T-cell (primary cell): ENCODE measurements around the gene KSR2. TPM values are rescaled to one million over a fixed set of nuclear protein-coding genes. Genes with fewer than 3 reads are reported as not detected.

ENCODE experiments used
- ATAC-seq, 4 experiments: fragments of 200-7000 bp in 3 of 4; fragments of 150-1000 bp in 1 of 4; cut with Tn5 transposase; replicated peaks in 1 of 4; 1 replicate in 3 of 4; 2 replicates in 1 of 4; pipeline ENCODE4 v1.10.0; 2021; ENCODE audit warnings: moderate library complexity in 3 of 4, mild to moderate bottlenecking in 2 of 4, moderate number of reproducible peaks in 1 of 4
- CTCF ChIA-PET, 2 donors: fragments of 300-600 bp; sonication (Branson Sonifier 250); formaldehyde crosslinking; loops; one replicate each; lab custom pipeline; 2022; ENCODE audit warnings: antibody characterized with exemption in 2 of 2; lab: Charles Lee
- POLR2A ChIA-PET, 2 donors: fragments of 300-600 bp; sonication (Branson Sonifier 250); formaldehyde crosslinking; loops; one replicate each; lab custom pipeline; 2022; ENCODE audit warnings: antibody characterized with exemption in 2 of 2; lab: Charles Lee
- DNase-seq, 35 experiments: peaks; one replicate each; pipeline versions ENCODE4 v3.0.0 to v3.0.0-alpha.2; 2013 to 2023
- H3K27ac ChIP-seq: one replicate; pipeline ENCODE4 v1.5.1; 2013; ENCODE audit warnings: low read length
- H3K27me3 ChIP-seq, 2 experiments: replicated peaks in 1 of 2; 1 replicate in 1 of 2; 2 replicates in 1 of 2; pipeline versions ENCODE4 v1.6.1 to v1.7.0; 2013; ENCODE audit warnings: low read length in 1 of 2, mixed read lengths in 1 of 2; ENCODE audit not compliant: control insufficient read depth in 2 of 2, insufficient read depth in 2 of 2; ENCODE audit errors: extremely low read depth in 1 of 2
- H3K36me3 ChIP-seq, 2 donors: 1 replicate in 1 of 2; 2 replicates in 1 of 2; pipeline versions ENCODE4 v1.6.1 to v1.7.0; 2013; ENCODE audit warnings: low read length in 1 of 2; ENCODE audit not compliant: control insufficient read depth in 2 of 2, insufficient read depth in 1 of 2; ENCODE audit errors: extremely low read depth in 1 of 2
- H3K4me1 ChIP-seq, 2 experiments: 1 replicate in 1 of 2; 2 replicates in 1 of 2; pipeline versions ENCODE4 v1.6.1 to v1.7.0; 2013; ENCODE audit warnings: low read length in 2 of 2, mixed read lengths in 1 of 2; ENCODE audit not compliant: insufficient read depth in 2 of 2, control insufficient read depth in 1 of 2; ENCODE audit errors: extremely low read depth in 1 of 2
- H3K4me3 ChIP-seq, 2 donors: 1 replicate in 1 of 2; 2 replicates in 1 of 2; pipeline versions ENCODE4 v1.5.1 to v1.7.0; 2013; ENCODE audit warnings: mild to moderate bottlenecking in 2 of 2, low read length in 1 of 2, moderate library complexity in 1 of 2; ENCODE audit not compliant: control insufficient read depth in 1 of 2; ENCODE audit errors: extremely low read depth in 1 of 2
- H3K9me3 ChIP-seq: 2 replicates; pipeline ENCODE4 v1.7.0; 2013
- H3K27ac Mint-ChIP-seq, 2 donors: one replicate each; pipeline ENCODE4 v1.8.0; 2020 to 2021; ENCODE audit warnings: mild to moderate bottlenecking in 2 of 2, mixed read lengths in 2 of 2
- H3K27me3 Mint-ChIP-seq, 2 donors: one replicate each; pipeline ENCODE4 v1.8.0; 2021 to 2022; ENCODE audit warnings: mixed read lengths in 2 of 2
- H3K36me3 Mint-ChIP-seq: one replicate; pipeline ENCODE4 v1.8.0; 2021; ENCODE audit warnings: mixed read lengths
- H3K4me1 Mint-ChIP-seq, 3 donors: one replicate each; pipeline ENCODE4 v1.8.0; 2020 to 2022; ENCODE audit warnings: mixed read lengths in 3 of 3, mild to moderate bottlenecking in 1 of 3
- H3K4me3 Mint-ChIP-seq, 3 donors: one replicate each; pipeline ENCODE4 v1.8.0; 2020 to 2022; ENCODE audit warnings: mild to moderate bottlenecking in 3 of 3, mixed read lengths in 3 of 3, moderate library complexity in 3 of 3
- H3K9me3 Mint-ChIP-seq, 3 donors: one replicate each; pipeline ENCODE4 v1.8.0; 2020 to 2022; ENCODE audit warnings: mixed read lengths in 3 of 3
- WGBS: methylation state at CpG from one replicate; pipeline ENCODE4 v1.1.5; 2013; ENCODE audit warnings: missing lambda C conversion rate; ENCODE audit not compliant: insufficient coverage; 5-methylcytosine and 5-hydroxymethylcytosine counted together
- total RNA-seq, 35 experiments: library from RNA in 6 of 35; stranded (reverse) in 6 of 35; fragments of 120-200 nt in 1 of 35; gene quantifications; one replicate each; pipeline versions ENCODE4 v1.2.1 to v1.2.4 and lab custom pipeline; 2013 to 2026

KSR2 gene
- total RNA-seq, 5 donors from 2014 or later (not counting 1 experiment from before 2014, with no cell fraction given), result 0.03 to 0.10 (median 0.06) TPM

DNA sequence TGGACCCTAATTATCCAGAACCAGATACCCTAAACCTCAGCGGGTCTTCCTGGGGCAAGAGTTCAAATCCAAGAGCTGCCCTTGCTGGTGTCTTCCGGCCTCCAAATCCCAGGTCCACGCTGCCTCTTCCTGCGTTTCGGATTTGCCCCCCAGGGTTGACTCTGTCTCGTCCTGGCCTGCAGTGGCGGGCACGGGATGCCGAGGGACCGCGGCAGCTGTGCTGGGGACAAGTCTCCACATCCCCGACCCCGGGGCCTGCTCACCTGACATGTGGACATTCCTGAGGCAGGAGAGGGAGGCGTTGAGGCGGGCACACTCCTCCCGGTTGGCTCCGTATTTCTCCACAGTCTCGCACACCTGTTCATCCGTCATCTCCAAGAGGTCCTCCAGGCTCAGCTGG is 113.6 kb downstream of the KSR2 start:
- no peaks in the 10 kb centered on the region for H3K4me1 ChIP-seq
- H3K4me3 Mint-ChIP-seq, result no peak overlapping the region
- H3K4me1 Mint-ChIP-seq, result peaks cover 0 to 1% (median 0%) of the 10 kb centered on the region in 3 donors
- H3K27me3 ChIP-seq, result peaks cover 2 to 5% of the 10 kb centered on the region in 2 experiments
- no peak overlapping the region for H3K27ac Mint-ChIP-seq
- no peaks in the 10 kb centered on the region for H3K9me3 ChIP-seq
- H3K27ac ChIP-seq, result no peak overlapping the region
- ChIA-PET CTCF (interaction anchor here in 1 of 2 donors (0.7 kb wide), 1 partner anchor 1713 kb away, joined by 3 read pairs; no protein-coding TSS in a partner anchor), POLR2A (no interaction called here)
- ATAC-seq (no peak), DNase-seq (no peak)
- H3K9me3 Mint-ChIP-seq, result peaks cover 0 to 5% (median 4%) of the 10 kb centered on the region in 3 donors
- H3K36me3 ChIP-seq, result no peaks in the 10 kb centered on the region
- 89% methylated on average over 18 of the region's 19 CpGs for WGBS
- peaks cover 1 to 9% of the 10 kb centered on the region in 2 donors for H3K27me3 Mint-ChIP-seq
- H3K4me3 ChIP-seq, result no peak overlapping the region
- no peaks in the 10 kb centered on the region for H3K36me3 Mint-ChIP-seq

DNA sequence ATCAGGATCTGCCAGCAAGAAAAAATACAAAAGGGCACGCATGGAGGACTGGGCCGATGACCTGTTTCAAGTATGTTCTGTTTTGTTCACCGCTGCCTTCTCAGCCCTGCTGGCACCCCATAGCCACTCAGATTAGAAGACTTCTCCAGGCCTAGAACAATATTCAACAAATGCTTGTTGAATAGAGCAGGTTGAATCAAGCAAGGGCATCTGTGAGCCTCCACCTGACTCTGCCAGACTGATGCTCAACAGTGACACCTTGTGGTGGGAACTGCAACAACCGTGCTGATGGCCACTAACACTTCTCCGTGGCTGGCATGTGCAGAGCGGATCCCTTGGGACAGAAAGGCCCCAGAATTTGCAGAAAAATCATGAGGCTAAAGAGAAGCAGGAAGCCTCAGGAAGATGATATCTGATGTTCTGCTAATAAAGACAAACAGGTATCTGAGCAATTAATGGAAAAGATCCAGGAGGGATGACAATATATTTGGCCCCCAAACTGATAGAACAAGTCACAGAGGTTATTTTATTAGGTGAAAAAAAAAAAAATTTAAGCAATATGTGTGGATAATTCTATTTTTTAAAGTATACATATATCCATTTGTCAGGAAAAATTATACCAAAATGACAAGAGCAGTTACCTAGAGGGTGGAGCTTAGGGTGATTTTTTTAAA is 114.3 kb downstream of the KSR2 start:
- Mint-ChIP-seq H3K4me1 (peaks cover 0 to 1% (median 0%) of the 10 kb centered on the region in 3 donors), H3K27me3 (peaks cover 6 to 14% of the 10 kb centered on the region in 2 donors), H3K9me3 (peaks cover 0 to 5% (median 4%) of the 10 kb centered on the region in 3 donors), H3K27ac (no peak overlapping the region), H3K4me3 (no peak overlapping the region), H3K36me3 (no peaks in the 10 kb centered on the region)
- H3K4me1 ChIP-seq, result no peaks in the 10 kb centered on the region
- POLR2A ChIA-PET, result no interaction called here
- no peak overlapping the region for H3K27ac ChIP-seq
- H3K9me3 ChIP-seq, result no peaks in the 10 kb centered on the region
- WGBS, result 64% methylated on average over 6 of the region's 6 CpGs
- CTCF ChIA-PET, result interaction anchor here in 1 of 2 donors (0.7 kb wide), 1 partner anchor 1712 kb away, joined by 3 read pairs; no protein-coding TSS in a partner anchor
- H3K4me3 ChIP-seq, result no peak overlapping the region
- DNase-seq (peak in 12 of 35 experiments; percentile 7 to 53 (median 12)), ATAC-seq (no peak)
- no peaks in the 10 kb centered on the region for H3K36me3 ChIP-seq
- H3K27me3 ChIP-seq, result peaks cover 2 to 3% of the 10 kb centered on the region in 2 experiments

DNA sequence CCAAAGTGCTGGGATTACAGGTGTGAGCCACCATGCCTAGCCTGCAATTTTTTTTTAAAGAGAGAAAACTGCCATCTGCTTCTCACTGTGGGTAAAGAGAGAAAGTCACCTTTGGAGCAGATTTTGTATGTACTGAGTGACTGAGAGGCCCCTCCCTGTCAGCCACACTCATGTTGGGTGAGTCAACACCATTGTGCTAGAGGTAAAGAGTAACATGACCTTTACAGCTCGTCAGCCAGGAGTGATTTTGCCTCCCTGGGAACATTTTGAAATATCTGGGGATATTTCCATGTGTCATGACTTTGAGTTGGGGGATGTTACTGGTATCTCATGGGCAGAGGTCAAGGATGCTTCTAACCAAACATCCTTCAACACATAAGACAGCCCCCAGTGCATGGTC is 115.2 kb downstream of the KSR2 start:
- H3K4me1 ChIP-seq, result no peaks in the 10 kb centered on the region
- ATAC-seq (no peak), DNase-seq (no peak)
- no peak overlapping the region for H3K4me3 Mint-ChIP-seq
- no peak overlapping the region for H3K27ac ChIP-seq
- H3K4me3 ChIP-seq, result no peak overlapping the region
- peaks cover 0 to 1% (median 0%) of the 10 kb centered on the region in 3 donors for H3K4me1 Mint-ChIP-seq
- no peak overlapping the region for H3K27ac Mint-ChIP-seq
- peaks cover 0 to 5% (median 4%) of the 10 kb centered on the region in 3 donors for H3K9me3 Mint-ChIP-seq
- peaks cover 2 to 3% of the 10 kb centered on the region in 2 experiments for H3K27me3 ChIP-seq
- no peaks in the 10 kb centered on the region for H3K36me3 ChIP-seq
- peaks cover 12 to 21% of the 10 kb centered on the region in 2 donors for H3K27me3 Mint-ChIP-seq
- no CpG with 5 or more reads among the region's 1 CpG for WGBS
- no peaks in the 10 kb centered on the region for H3K36me3 Mint-ChIP-seq
- CTCF ChIA-PET, result no interaction called here
- no peaks in the 10 kb centered on the region for H3K9me3 ChIP-seq
- POLR2A ChIA-PET, result no interaction called here

DNA sequence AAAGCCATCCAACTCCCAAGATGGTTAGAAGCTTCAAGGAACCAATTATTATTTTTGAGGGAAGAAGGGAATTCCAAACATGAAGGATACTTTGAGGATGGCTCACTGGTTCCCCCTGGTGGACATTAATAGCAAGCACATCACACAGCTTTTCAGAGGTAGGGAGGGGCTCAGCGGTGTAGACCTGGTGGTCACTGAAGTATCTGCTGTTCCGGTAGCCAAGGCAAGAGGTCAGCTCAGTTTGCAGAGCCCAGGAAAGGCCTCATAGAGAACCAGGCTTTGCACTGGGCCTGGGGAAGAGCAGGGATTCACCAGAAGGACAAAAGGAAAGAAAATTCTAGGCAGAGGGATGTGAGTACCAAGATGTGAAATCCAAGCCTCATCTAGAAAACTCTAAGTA is 118.7 kb downstream of the KSR2 start:
- no peaks in the 10 kb centered on the region for H3K4me1 ChIP-seq
- peaks cover 2 to 25% of the 10 kb centered on the region in 2 experiments for H3K27me3 ChIP-seq
- DNase-seq (peak in 1 of 35 experiments; percentile 38), ATAC-seq (no peak)
- Mint-ChIP-seq H3K4me3 (no peak overlapping the region), H3K36me3 (no peaks in the 10 kb centered on the region), H3K27me3 (peaks cover 35 to 38% of the 10 kb centered on the region in 2 donors), H3K9me3 (peaks cover 0 to 5% (median 4%) of the 10 kb centered on the region in 3 donors), H3K27ac (no peak overlapping the region), H3K4me1 (no peaks in the 10 kb centered on the region)
- 29% methylated on average over 2 of the region's 2 CpGs for WGBS
- no peaks in the 10 kb centered on the region for H3K9me3 ChIP-seq
- no peaks in the 10 kb centered on the region for H3K36me3 ChIP-seq
- ChIA-PET CTCF (interaction anchor here (0.6 to 3.0 kb wide), 6 partner anchors 8 to 15 kb away, joined by 3 to 9 read pairs (median 4); no protein-coding TSS in a partner anchor), POLR2A (no interaction called here)
- H3K4me3 ChIP-seq, result no peak overlapping the region
- no peak overlapping the region for H3K27ac ChIP-seq

DNA sequence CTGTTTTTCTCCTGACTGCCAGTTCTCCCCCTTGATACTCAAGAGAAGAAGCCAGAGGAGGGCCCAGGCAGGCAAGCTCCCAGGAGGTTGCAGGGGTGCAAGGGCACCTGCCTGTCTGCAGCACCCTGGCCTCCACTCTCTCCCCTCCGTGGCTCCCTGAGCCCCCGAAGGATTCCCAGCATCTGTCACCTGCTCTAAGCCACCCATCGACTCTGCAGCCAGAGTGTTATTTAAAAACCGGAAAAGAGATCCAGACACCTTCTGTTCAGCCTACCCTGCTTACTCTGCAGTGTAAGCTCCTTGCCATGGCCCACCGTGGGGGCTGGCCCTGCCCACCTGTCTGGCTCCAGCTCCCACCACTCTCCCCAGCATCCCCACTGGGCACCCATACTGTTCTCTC is 121.4 kb downstream of the KSR2 start:
- H3K4me3 Mint-ChIP-seq, result no peak overlapping the region
- no peaks in the 10 kb centered on the region for H3K36me3 Mint-ChIP-seq
- peaks cover 2 to 31% of the 10 kb centered on the region in 2 experiments for H3K27me3 ChIP-seq
- H3K4me3 ChIP-seq, result no peak overlapping the region
- H3K27me3 Mint-ChIP-seq, result peaks cover 36 to 39% of the 10 kb centered on the region in 2 donors
- DNase-seq (no peak), ATAC-seq (no peak)
- H3K27ac ChIP-seq, result no peak overlapping the region
- H3K36me3 ChIP-seq, result no peaks in the 10 kb centered on the region
- 33% methylated on average over 5 of the region's 5 CpGs for WGBS
- H3K4me1 Mint-ChIP-seq, result no peaks in the 10 kb centered on the region
- ChIA-PET CTCF (interaction anchor here in 1 of 2 donors (0.8 kb wide), 1 partner anchor 10 kb away, joined by 3 read pairs; no protein-coding TSS in a partner anchor), POLR2A (no interaction called here)
- peaks cover 4 to 5% (median 4%) of the 10 kb centered on the region in 3 donors for H3K9me3 Mint-ChIP-seq
- no peak overlapping the region for H3K27ac Mint-ChIP-seq
- no peaks in the 10 kb centered on the region for H3K9me3 ChIP-seq
- no peaks in the 10 kb centered on the region for H3K4me1 ChIP-seq

DNA sequence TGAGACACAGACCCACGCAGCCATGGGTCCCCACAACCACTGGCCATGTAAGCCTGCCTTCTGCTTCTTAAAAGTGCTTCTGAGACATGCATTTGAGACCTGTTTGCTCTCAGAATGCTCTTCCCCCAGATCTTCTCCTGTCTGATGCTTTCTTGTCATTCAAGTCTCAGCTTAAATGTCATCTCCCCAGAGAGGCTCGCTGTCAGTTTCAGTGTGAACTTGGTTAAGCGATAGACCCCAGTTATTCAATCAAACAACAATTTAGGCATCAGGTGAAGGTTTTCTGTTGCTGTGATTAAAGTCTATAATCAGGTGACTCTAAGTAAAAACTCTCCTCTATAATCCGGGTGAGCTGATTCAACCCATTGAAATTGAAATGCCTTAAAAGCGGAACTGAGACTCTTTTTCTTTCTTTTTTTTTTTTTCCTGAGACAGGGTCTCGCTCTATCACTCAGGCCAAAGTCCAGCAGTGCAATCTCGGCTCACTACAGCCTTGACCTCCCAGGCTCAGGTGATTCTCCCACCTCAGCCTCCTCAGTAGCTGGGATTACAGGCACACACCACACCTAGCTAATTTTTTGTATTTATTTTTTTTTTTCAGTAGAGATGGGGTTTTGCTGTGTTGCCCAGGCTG is 123.4 kb downstream of the KSR2 start:
- DNase-seq, result no peak
- Mint-ChIP-seq H3K4me3 (no peak overlapping the region), H3K27ac (no peak overlapping the region), H3K27me3 (peaks cover 35 to 43% of the 10 kb centered on the region in 2 donors), H3K4me1 (no peaks in the 10 kb centered on the region), H3K36me3 (no peaks in the 10 kb centered on the region), H3K9me3 (peaks cover 4 to 5% (median 4%) of the 10 kb centered on the region in 3 donors)
- ChIA-PET CTCF (interaction anchor here in 1 of 2 donors (0.6 to 1.0 kb wide), 2 partner anchors 11 to 213 kb away, joined by 3 to 4 read pairs; no protein-coding TSS in a partner anchor), POLR2A (no interaction called here)
- Histone ChIP-seq H3K4me1 (no peaks in the 10 kb centered on the region), H3K9me3 (no peaks in the 10 kb centered on the region), H3K4me3 (no peak overlapping the region), H3K36me3 (no peaks in the 10 kb centered on the region), H3K27ac (no peak overlapping the region), H3K27me3 (peaks cover 0 to 34% of the 10 kb centered on the region in 2 experiments)
- WGBS, result 86% methylated on average over 4 of the region's 7 CpGs
- ATAC-seq, result no peak
